ENCODE measurements around the gene PLA2G2C.
"Not testable (repeated sequence)": the region's sequence is repeated elsewhere in the genome, so short reads cannot be mapped to it uniquely, and the experiment has no call there.

The PLA2G2C gene

GRCh38 chr1:20185834-20186782 lies at the start of gene PLA2G2C, which contains the start of gene UBXN10:
Gene PLA2G2C (minus strand): TSS chr1:20186518. CDS start chr1:20177363, 9,155 bp downstream.
Gene UBXN10 (plus strand): TSS chr1:20186096. CDS start chr1:20190562, 4,466 bp downstream.
- DNase-seq: peak; percentile 68

GRCh38 chr1:20234788-20235535 lies 48.6 kb upstream of the PLA2G2C start:
- DNase-seq: no peak

GRCh38 chr1:20233866-20234265 lies 47.5 kb upstream of the PLA2G2C start:
- peak; percentile 55 for DNase-seq

GRCh38 chr1:20233394-20233793 lies 47.1 kb upstream of the PLA2G2C start:
- DNase-seq: no peak

GRCh38 chr1:20232564-20232963 lies 46.2 kb upstream of the PLA2G2C start:
- not testable (repeated sequence) for DNase-seq

GRCh38 chr1:20229171-20229570 lies 42.9 kb upstream of the PLA2G2C start:
- DNase-seq: no peak

GRCh38 chr1:20228314-20228825 lies 42.1 kb upstream of the PLA2G2C start:
- DNase-seq: no peak

GRCh38 chr1:20227704-20228103 lies 41.4 kb upstream of the PLA2G2C start:
- DNase-seq: no peak

GRCh38 chr1:20224546-20224945 lies 38.2 kb upstream of the PLA2G2C start:
- peak; percentile 41 for DNase-seq

- DNase-seq: peak; percentile 36
These were observed 37.5 kb upstream of the PLA2G2C start for GRCh38 chr1:20223551-20224419.

GRCh38 chr1:20223106-20223505 lies 36.8 kb upstream of the PLA2G2C start:
- DNase-seq: no peak

- DNase-seq: no peak
These were observed 33.7 kb upstream of the PLA2G2C start for GRCh38 chr1:20220036-20220435.

GRCh38 chr1:20219053-20219452 lies 32.7 kb upstream of the PLA2G2C start:
- DNase-seq: not testable (repeated sequence)

- DNase-seq: no peak
These were observed 30.3 kb upstream of the PLA2G2C start for GRCh38 chr1:20216574-20216973.

GRCh38 chr1:20215716-20216115 lies 29.4 kb upstream of the PLA2G2C start:
- no peak for DNase-seq

- peak; percentile 89 for DNase-seq
These were observed 26.5 kb upstream of the PLA2G2C start for GRCh38 chr1:20212685-20213331.

- no peak for DNase-seq
These were observed 25.9 kb upstream of the PLA2G2C start for GRCh38 chr1:20212085-20212684.

- no peak for DNase-seq
These were observed 25.2 kb upstream of the PLA2G2C start for GRCh38 chr1:20211511-20211931.

- no peak for DNase-seq
These were observed 24.6 kb upstream of the PLA2G2C start for GRCh38 chr1:20210736-20211460.

GRCh38 chr1:20209471-20209870 lies 23.2 kb upstream of the PLA2G2C start:
- DNase-seq: no peak

GRCh38 chr1:20207546-20207945 lies 21.2 kb upstream of the PLA2G2C start:
- no peak for DNase-seq

Measured in retina (tissue), 1 donor.